Lung (tissue), 12 donors: ENCODE results near the gene ASB13. TPM values are rescaled to one million over a fixed set of nuclear protein-coding genes. Genes with fewer than 3 reads are reported as not detected.
"Not testable (repeated sequence)": the region's sequence is repeated elsewhere in the genome, so short reads cannot be mapped to it uniquely, and the experiment has no call there.

Source experiments
- ATAC-seq: fragments of 200-7000 bp; cut with Tn5 transposase; one replicate; pipeline ENCODE4 v1.9.1; 2020; ENCODE audit warnings: moderate number of reproducible peaks; ENCODE audit not compliant: insufficient read depth, low FRiP score
- DNase-seq, 3 donors: peaks; one replicate each; pipeline ENCODE4 v3.0.0-alpha.2; 2013 to 2017
- H3K27ac ChIP-seq, 2 donors: one replicate each; pipeline ENCODE4 v1.5.1; 2013; ENCODE audit warnings: mild to moderate bottlenecking in 2 of 2, moderate library complexity in 2 of 2, control low read depth in 1 of 2, inconsistent platforms in 1 of 2, low read depth in 1 of 2, low read length in 1 of 2
- H3K27me3 ChIP-seq, 3 donors: one replicate each; pipeline ENCODE4 v1.5.1; 2013; ENCODE audit warnings: low read length in 2 of 3; ENCODE audit not compliant: control insufficient read depth in 3 of 3, insufficient read depth in 3 of 3
- H3K36me3 ChIP-seq, 4 donors: one replicate each; pipeline ENCODE4 v1.5.1; 2013; ENCODE audit warnings: low read length in 4 of 4, mild to moderate bottlenecking in 1 of 4, moderate library complexity in 1 of 4; ENCODE audit not compliant: control insufficient read depth in 4 of 4, insufficient read depth in 4 of 4
- H3K4me1 ChIP-seq, 5 donors: one replicate each; pipeline ENCODE4 v1.5.1; 2013; ENCODE audit warnings: low read length in 5 of 5, mild to moderate bottlenecking in 2 of 5, moderate library complexity in 1 of 5; ENCODE audit not compliant: control insufficient read depth in 5 of 5, insufficient read depth in 5 of 5
- H3K4me3 ChIP-seq: one replicate; pipeline ENCODE4 v1.5.1; 2013; ENCODE audit warnings: mild to moderate bottlenecking, control low read depth, moderate library complexity
- H3K9ac ChIP-seq, 2 donors: one replicate each; pipeline ENCODE4 v1.5.1; 2013; ENCODE audit warnings: low read length in 2 of 2, control low read depth in 1 of 2; ENCODE audit not compliant: insufficient read depth in 1 of 2
- H3K9me3 ChIP-seq, 4 donors: one replicate each; pipeline ENCODE4 v1.5.1; 2013; ENCODE audit warnings: low read length in 3 of 4, mild to moderate bottlenecking in 1 of 4, moderate library complexity in 1 of 4; ENCODE audit not compliant: control insufficient read depth in 4 of 4, insufficient read depth in 3 of 4
- CTCF ChIP-seq: IDR thresholded peaks from 2 replicates; pipeline ENCODE4 v1.5.1; 2012; ENCODE audit warnings: mild to moderate bottlenecking; ENCODE audit errors: control extremely low read depth, extremely low read depth
- WGBS, 2 donors: extraction: QIAGEN DNeasy Blood & Tissue Kit; methylation state at CpG; one replicate each; pipeline ENCODE4 v1.1.7; 2013; 5-methylcytosine and 5-hydroxymethylcytosine counted together
- polyA plus RNA-seq, 2 donors: library from polyadenylated mRNA; stranded (reverse); fragments of 200-250 nt; gene quantifications; one replicate each; pipeline ENCODE4 v1.2.1, GENCODE V29; 2013
- total RNA-seq, 2 donors: library from RNA; depleted of rRNA in 1 of 2; stranded (reverse); fragments of >200 nt in 1 of 2; gene quantifications; one replicate each; pipeline ENCODE4 v1.2.1, GENCODE V29; 2014 to 2021
- donor health status: control.
- donor health status: control.
- donor health status: Bipolar disorder and iron deficiency.
- donor health status: healthy.
- donor health status: DM: yes; HTN: yes; CAD: no.

ASB13 gene
- total and polyA plus RNA-seq, 4 donors: 5.2 to 26.2 (median 14.7) TPM

- no peaks in the 10 kb centered on the region for H3K36me3 ChIP-seq
- no peak for TF ChIP-seq CTCF
- H3K4me3 ChIP-seq: no peak overlapping the region
- H3K4me1 ChIP-seq: peaks cover 0 to 10% (median 0%) of the 10 kb centered on the region in 5 donors
- H3K9me3 ChIP-seq: no peaks in the 10 kb centered on the region
- H3K9ac ChIP-seq: peak overlapping the region in 1 of 2 donors; percentile 0
- DNase-seq: no peak
- no peak overlapping the region for H3K27ac ChIP-seq
- 43 to 51% methylated on average over 14 of the region's 14 CpGs for WGBS, 2 donors
- H3K27me3 ChIP-seq: no peaks in the 10 kb centered on the region
- no peak for ATAC-seq
Observed at GRCh38 chr10:5594271-5595049, 71.9 kb downstream of the ASB13 start.

GRCh38 chr10:5593347-5593746 is 73.0 kb downstream of the ASB13 start:
- WGBS, 2 donors: 88 to 92% methylated on average over 6 of the region's 6 CpGs
- not testable (repeated sequence) for ATAC-seq

GRCh38 chr10:5592070-5592469 is 74.3 kb downstream of the ASB13 start:
- WGBS, 2 donors: 70 to 83% methylated on average over 8 of the region's 8 CpGs

More at GRCh38 chr10:5593347-5593746, 73.0 kb downstream of the ASB13 start:
- DNase-seq, H3K9me3 ChIP-seq, H3K27me3 ChIP-seq, H3K4me1 ChIP-seq, H3K4me3 ChIP-seq, H3K9ac ChIP-seq, H3K36me3 ChIP-seq, H3K27ac ChIP-seq: not testable (repeated sequence)

More at GRCh38 chr10:5592070-5592469, 74.3 kb downstream of the ASB13 start:
- H3K9me3 ChIP-seq: no peaks in the 10 kb centered on the region
- H3K9ac ChIP-seq: no peak overlapping the region
- H3K36me3 ChIP-seq: no peaks in the 10 kb centered on the region
- H3K4me1 ChIP-seq: peaks cover 0 to 17% (median 6%) of the 10 kb centered on the region in 5 donors
- H3K27me3 ChIP-seq: no peaks in the 10 kb centered on the region
- DNase-seq (no peak), ATAC-seq (no peak)
- no peak for TF ChIP-seq CTCF
- no peak overlapping the region for H3K27ac ChIP-seq
- H3K4me3 ChIP-seq: no peak overlapping the region
